AG09319 (cell line): ENCODE measurements around the gene P2RX3.

Source experiments
- DNase-seq: peaks from one replicate; pipeline ENCODE4 v3.0.0-alpha.2; 2010; ENCODE audit warnings: low read depth; ENCODE audit errors: extremely low read depth
- CTCF ChIP-seq: IDR thresholded peaks from 2 replicates; pipeline ENCODE4 v1.5.1; 2011; ENCODE audit warnings: low read depth, mild to moderate bottlenecking, inconsistent platforms, low read length, moderate library complexity

Gene P2RX3

DNA sequence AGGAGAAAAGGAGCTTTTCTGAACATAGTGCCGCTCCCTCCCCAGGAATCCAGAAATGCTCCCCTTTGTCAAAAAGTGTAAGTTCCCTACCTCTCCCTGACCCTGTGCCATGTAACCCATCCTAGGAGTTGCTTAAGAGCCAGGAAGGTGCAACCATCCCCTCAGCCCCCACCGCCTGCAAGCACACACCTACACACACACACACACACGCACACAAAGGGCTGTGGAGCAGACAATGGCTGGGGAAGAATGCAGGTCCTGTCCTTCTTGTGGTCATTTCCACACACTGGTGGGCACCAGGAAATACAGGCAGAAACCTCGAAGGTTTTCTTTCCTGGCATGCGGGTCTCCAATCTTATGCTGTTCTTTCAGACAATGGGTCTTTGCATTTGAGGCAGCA, 1.2 kb downstream of the P2RX3 start:
- DNase-seq = no peak
- no peak for TF ChIP-seq CTCF

GRCh38 chr11:57340039-57340615, 2.0 kb downstream of the P2RX3 start:
- no peak for DNase-seq
- TF ChIP-seq CTCF = peak; percentile 18

- no peak for DNase-seq
Observed at GRCh38 chr11:57341250-57341808, 3.2 kb downstream of the P2RX3 start.

DNA sequence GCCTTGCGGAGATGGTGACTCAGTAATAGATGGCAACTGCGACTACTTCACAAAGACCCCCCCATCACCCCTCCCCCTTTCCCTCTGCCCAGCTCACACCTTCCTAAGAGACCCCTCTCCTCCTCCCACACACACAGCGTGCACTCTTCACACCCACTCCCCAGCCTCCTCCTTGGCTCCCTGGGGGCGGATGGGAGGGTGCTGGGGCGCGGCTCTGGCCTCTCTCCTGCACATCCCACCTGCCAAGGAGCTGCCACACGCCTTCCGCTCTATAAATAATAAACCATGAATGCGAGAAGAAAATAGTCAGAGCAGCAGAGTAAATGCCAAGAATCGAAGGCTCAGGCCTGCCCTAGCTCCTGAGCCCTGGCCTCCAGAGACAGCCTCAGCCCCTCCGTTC, 4.5 kb downstream of the P2RX3 start:
- no peak for TF ChIP-seq CTCF

More at GRCh38 chr11:57341250-57341808, 3.2 kb downstream of the P2RX3 start:
- no peak for TF ChIP-seq CTCF

DNA sequence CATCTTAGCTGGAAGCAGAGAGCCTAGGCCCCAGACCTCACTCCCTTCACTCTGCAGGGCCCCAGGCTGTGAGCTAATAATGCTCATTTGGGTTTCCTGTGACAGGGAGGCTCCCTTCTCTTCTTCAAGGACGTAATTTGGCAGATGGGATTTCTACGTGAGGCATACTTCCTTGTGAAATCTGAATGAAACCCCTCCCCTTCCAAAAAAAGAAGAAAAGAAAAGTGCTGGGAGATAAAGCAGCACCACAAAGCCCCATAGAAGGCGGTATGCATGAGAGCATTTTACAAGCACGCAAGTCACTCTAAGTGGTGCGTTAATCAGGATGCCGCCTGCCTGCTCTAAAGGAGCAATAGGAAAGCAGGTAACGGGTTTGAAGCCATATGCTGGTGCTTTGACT, 5.7 kb downstream of the P2RX3 start:
- no peak for TF ChIP-seq CTCF
- DNase-seq = no peak

More for the DNA sequence above, 4.5 kb downstream of the P2RX3 start:
- DNase-seq = no peak

DNA sequence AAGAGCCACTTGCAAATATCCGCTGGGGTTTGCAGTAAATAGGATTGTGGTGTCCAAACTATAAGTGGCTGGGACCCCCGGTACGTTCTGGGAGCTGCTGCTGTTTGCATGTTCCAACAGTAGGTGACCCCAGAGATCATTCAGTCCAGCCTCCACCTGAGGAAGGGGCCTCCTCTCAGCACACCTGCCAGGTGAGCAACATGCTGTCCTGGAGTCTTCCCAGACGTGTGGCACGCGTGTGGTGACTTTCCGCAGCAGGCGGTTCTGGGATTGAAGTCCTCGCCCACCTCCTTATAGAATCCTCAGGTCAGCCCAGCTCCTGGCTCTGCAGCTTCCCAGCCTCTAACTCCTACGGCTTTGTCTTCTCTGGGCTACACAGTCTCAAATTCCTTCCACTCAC, 6.7 kb downstream of the P2RX3 start:
- TF ChIP-seq CTCF = no peak
- no peak for DNase-seq

DNA sequence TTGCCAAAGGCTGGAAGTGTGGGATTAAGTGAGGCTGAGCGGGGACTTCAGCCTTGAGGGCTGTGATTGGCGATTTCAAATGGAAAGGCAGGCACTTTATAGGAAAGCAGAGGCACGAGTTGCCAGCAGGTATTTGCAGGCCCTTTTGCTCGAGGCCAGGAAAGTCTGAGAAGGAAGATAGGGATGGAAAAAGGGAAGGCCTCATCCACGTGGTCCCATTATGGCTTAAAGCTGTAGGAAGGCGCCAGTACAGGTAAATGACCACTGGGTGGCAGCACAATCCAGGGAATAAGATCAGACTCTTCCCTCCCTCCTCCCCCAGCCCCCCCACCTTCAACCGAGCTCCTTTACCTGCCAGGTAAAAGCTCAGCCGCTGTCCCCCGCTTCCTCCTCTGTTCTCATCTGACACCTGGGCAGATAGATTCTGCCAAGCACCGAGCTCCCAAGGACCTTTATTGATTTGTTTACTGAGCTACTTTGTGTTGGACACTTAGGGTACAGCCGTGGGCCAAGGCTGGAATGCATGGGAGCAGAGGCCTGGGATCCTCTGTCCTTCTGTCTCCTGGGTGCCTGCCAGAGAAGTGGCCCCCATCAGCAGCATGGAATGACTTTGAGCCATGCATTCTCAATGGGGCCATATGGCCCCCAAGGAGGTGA, 7.5 kb downstream of the P2RX3 start:
- DNase-seq = no peak
- TF ChIP-seq CTCF = peak; percentile 65
